Ovary (tissue), 3 donors: ENCODE data around the gene ZNF778.

Experiments used
- POLR2A ChIP-seq: fragments of 450-650 bp; IDR thresholded peaks from one replicate; pipeline ENCODE4 v1.6.1; 2017; ENCODE audit warnings: antibody characterized with exemption, mild to moderate bottlenecking, moderate library complexity
- TF ChIP-seq, protein P1 (sequence below), 3 donors: fragments of 450-650 bp in 2 of 3; fragments of 200-600 bp in 1 of 3; IDR thresholded peaks; one replicate each; pipeline versions ENCODE4 v1.5.1 to v1.8.0; 2016 to 2022; ENCODE audit warnings: antibody characterized with exemption in 3 of 3, mild to moderate bottlenecking in 1 of 3
- donor health status: DM: no; HTN: no; CAD: no.

DNA sequence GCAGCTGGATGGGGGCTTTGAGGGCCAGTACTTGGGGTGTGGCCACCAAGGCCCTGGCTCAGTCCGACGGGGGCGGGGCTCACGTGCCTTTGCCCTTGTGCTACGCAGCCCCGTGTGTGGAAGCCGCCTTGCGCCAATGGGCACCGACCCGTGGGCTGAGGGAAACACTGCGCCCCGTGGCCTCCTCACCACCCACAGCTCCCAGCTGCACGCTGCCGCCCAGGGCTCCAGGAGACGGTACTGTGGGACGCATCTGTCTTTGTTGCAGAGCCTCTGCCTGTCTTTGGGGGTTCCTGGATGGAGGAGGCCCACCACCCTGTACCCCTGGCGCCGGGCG, 38.4 kb upstream of the ZNF778 start:
- TF ChIP-seq, protein P1, sequence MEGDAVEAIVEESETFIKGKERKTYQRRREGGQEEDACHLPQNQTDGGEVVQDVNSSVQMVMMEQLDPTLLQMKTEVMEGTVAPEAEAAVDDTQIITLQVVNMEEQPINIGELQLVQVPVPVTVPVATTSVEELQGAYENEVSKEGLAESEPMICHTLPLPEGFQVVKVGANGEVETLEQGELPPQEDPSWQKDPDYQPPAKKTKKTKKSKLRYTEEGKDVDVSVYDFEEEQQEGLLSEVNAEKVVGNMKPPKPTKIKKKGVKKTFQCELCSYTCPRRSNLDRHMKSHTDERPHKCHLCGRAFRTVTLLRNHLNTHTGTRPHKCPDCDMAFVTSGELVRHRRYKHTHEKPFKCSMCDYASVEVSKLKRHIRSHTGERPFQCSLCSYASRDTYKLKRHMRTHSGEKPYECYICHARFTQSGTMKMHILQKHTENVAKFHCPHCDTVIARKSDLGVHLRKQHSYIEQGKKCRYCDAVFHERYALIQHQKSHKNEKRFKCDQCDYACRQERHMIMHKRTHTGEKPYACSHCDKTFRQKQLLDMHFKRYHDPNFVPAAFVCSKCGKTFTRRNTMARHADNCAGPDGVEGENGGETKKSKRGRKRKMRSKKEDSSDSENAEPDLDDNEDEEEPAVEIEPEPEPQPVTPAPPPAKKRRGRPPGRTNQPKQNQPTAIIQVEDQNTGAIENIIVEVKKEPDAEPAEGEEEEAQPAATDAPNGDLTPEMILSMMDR (IDR thresholded peaks at IDR 0.05) = no peak
- TF ChIP-seq POLR2A = no peak
